ENCODE results near the gene TBC1D13. TPM values are rescaled to one million over a fixed set of nuclear protein-coding genes. Genes with fewer than 3 reads are reported as not detected.

The TBC1D13 gene
- total RNA-seq, 1 experiment from 2014 or later, result 39.9 TPM

DNA sequence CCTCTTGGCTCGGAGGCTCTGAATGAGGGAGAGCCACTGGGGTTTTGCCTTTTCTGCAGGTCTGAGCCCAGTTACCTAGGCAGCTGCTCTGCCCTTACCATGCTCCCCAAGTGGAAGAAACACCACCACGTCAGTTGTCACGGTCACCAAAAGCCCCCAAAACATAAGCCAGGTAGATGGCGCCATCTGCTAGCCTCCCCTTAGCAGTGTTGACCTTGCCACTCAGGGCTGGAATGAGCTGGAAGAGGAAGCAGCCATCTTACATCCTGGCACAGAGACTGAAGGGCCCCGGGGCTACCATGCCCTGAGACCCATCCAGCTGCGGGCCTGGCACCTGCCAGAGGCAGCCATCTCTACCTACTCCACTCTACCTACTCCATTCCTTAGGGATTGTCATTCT lies 22.7 kb upstream of the TBC1D13 start:
- Histone ChIP-seq H3K4me3 (ENCODE audit: low read depth, low read length) (no peak overlapping the region), H3K36me3 (ENCODE audit: control insufficient read depth, insufficient read depth, low read length) (no peaks in the 10 kb centered on the region), H3K27me3 (replicated peaks; ENCODE audit: control insufficient read depth, insufficient read depth, low read length) (no peaks in the 10 kb centered on the region), H3K4me1 (no peaks in the 10 kb centered on the region; the same call in 1 of the 2 replicates), H3K9me3 (no peaks in the 10 kb centered on the region)
- H3K4me1 Mint-ChIP-seq (ENCODE audit: low read depth, unreplicated experiment), result peaks cover 17% of the 10 kb centered on the region
- no peaks in the 10 kb centered on the region for H3K9me3 Mint-ChIP-seq (ENCODE audit: unreplicated experiment)
- H3K36me3 Mint-ChIP-seq (ENCODE audit: insufficient read depth, unreplicated experiment), result peaks cover 7% of the 10 kb centered on the region
- no TSS peak for BruUV-seq (replicated peaks)
- H3K4me3 Mint-ChIP-seq (ENCODE audit: unreplicated experiment), result no peak overlapping the region
- no peak for DNase-seq
- no peaks in the 10 kb centered on the region for H3K27me3 Mint-ChIP-seq (ENCODE audit: insufficient read depth, unreplicated experiment)
- intact Hi-C loops (cut with micrococcal nuclease; ENCODE audit: unreplicated experiment), result no loop called here
- POLR2A ChIA-PET, result interaction anchor here (0.5 to 0.6 kb wide), 2 partner anchors 53 to 363 kb away, joined by 3 read pairs; no protein-coding TSS in a partner anchor
- TF ChIP-seq CTCF (IDR thresholded peaks at IDR 0.05; ENCODE audit: insufficient read depth in 1 of 2, low read depth in 1 of 2, low read length in 1 of 2, severe bottlenecking in 1 of 2, unreplicated experiment in 1 of 2), result no peak
- CTCF ChIA-PET, result interaction anchor here (0.8 kb wide), 1 partner anchor 29 kb away, joined by 3 read pairs; no protein-coding TSS in a partner anchor
- H3K27ac Mint-ChIP-seq (ENCODE audit: unreplicated experiment), result no peak overlapping the region

DNA sequence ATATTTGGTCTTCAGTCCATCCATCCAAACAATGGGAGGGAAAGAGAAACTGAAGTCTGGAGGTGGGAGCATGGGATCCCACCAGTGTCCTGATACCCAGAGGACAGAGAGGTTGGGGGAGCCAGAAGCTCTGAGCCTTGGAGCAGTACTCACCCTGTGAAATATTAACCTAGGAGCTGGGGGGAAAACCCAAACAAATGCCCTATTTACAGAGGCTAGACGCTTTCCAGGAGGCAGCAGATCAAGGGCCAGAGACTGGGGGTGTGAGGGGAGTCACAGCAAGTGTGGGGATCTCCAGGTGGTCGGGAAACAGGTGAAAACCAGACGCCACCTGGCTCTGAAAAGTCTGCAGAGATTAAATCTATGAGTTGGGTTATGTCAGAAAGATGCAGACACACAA lies 21.6 kb upstream of the TBC1D13 start:
- Histone ChIP-seq H3K4me3 (ENCODE audit: low read depth, low read length) (no peak overlapping the region), H3K36me3 (ENCODE audit: control insufficient read depth, insufficient read depth, low read length) (no peaks in the 10 kb centered on the region; the same call in 1 of the 2 replicates), H3K9me3 (no peaks in the 10 kb centered on the region), H3K27me3 (replicated peaks; ENCODE audit: control insufficient read depth, insufficient read depth, low read length) (no peaks in the 10 kb centered on the region), H3K4me1 (peaks cover 4% of the 10 kb centered on the region)
- Mint-ChIP-seq H3K4me1 (ENCODE audit: low read depth, unreplicated experiment) (peaks cover 22% of the 10 kb centered on the region), H3K27ac (ENCODE audit: unreplicated experiment) (no peak overlapping the region), H3K4me3 (ENCODE audit: unreplicated experiment) (no peak overlapping the region), H3K36me3 (ENCODE audit: insufficient read depth, unreplicated experiment) (peaks cover 7% of the 10 kb centered on the region), H3K27me3 (ENCODE audit: insufficient read depth, unreplicated experiment) (no peaks in the 10 kb centered on the region), H3K9me3 (ENCODE audit: unreplicated experiment) (no peaks in the 10 kb centered on the region)
- BruUV-seq (replicated peaks), result no TSS peak
- ChIA-PET POLR2A (no interaction called here), CTCF (no interaction called here)
- intact Hi-C loops (cut with micrococcal nuclease; ENCODE audit: unreplicated experiment), result no loop called here
- TF ChIP-seq CTCF (IDR thresholded peaks at IDR 0.05; ENCODE audit: insufficient read depth in 1 of 2, low read depth in 1 of 2, low read length in 1 of 2, severe bottlenecking in 1 of 2, unreplicated experiment in 1 of 2), result no peak
- DNase-seq, result no peak

DNA sequence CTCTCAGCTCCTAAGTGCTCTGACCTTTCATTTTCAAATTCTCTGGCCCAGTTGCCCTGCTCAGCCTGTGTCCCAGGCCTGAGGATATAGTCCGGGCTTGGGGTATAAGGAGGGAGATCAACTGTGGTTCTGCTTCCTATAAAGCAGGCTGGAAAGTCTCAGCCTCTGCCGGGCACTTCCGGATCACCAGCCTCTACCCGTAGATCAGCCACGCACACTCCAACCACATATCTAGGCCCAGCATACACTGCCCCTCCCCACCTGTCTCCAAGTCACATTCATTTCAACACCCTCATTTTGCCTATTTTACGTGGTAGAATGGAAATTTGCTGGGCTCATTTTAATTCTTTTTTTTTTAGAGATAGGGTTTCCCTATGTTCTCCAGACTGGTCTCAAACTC lies 18.4 kb upstream of the TBC1D13 start:
- H3K27ac Mint-ChIP-seq (ENCODE audit: unreplicated experiment), result no peak overlapping the region
- ChIA-PET POLR2A (no interaction called here), CTCF (no interaction called here)
- peaks cover 21% of the 10 kb centered on the region for H3K36me3 Mint-ChIP-seq (ENCODE audit: insufficient read depth, unreplicated experiment)
- no TSS peak for BruUV-seq (replicated peaks)
- Histone ChIP-seq H3K9me3 (no peaks in the 10 kb centered on the region), H3K27me3 (replicated peaks; ENCODE audit: control insufficient read depth, insufficient read depth, low read length) (no peaks in the 10 kb centered on the region), H3K4me3 (ENCODE audit: low read depth, low read length) (no peak overlapping the region), H3K36me3 (ENCODE audit: control insufficient read depth, insufficient read depth, low read length) (no peaks in the 10 kb centered on the region; the same call in 1 of the 2 replicates), H3K4me1 (peaks cover 5% of the 10 kb centered on the region; the same call in 1 of the 2 replicates)
- TF ChIP-seq CTCF (IDR thresholded peaks at IDR 0.05; ENCODE audit: insufficient read depth in 1 of 2, low read depth in 1 of 2, low read length in 1 of 2, severe bottlenecking in 1 of 2, unreplicated experiment in 1 of 2), result no peak
- no peaks in the 10 kb centered on the region for H3K9me3 Mint-ChIP-seq (ENCODE audit: unreplicated experiment)
- no peaks in the 10 kb centered on the region for H3K27me3 Mint-ChIP-seq (ENCODE audit: insufficient read depth, unreplicated experiment)
- H3K4me3 Mint-ChIP-seq (ENCODE audit: unreplicated experiment), result no peak overlapping the region
- intact Hi-C loops (cut with micrococcal nuclease; ENCODE audit: unreplicated experiment), result no loop called here
- H3K4me1 Mint-ChIP-seq (ENCODE audit: low read depth, unreplicated experiment), result peaks cover 19% of the 10 kb centered on the region
- DNase-seq, result no peak

Data from Caco-2 (cell line).